Measurements from ENCODE around the gene RPA1.
"Not testable (repeated sequence)": the region's sequence is repeated elsewhere in the genome, so short reads cannot be mapped to it uniquely, and the experiment has no call there.

Gene RPA1

DNA sequence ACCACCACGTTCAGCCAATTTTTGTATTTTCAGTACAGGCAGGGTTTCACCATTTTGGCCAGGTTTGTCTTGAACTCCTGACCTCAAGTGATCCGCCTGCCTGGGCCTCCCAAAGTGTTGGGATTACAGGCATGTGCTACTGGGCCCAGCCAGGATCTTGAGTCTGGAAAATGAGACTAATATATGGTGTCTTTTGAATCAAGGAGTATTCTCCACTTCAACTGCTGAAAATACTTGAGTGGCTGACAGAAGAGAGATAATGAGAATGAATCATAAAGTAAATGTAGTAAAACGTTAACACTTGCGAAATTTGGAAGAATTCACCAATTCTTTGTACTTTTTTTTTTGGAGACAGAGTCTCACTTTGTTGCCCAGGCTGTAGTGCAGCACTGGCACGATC, 16.7 kb upstream of the RPA1 start:
- no peak for DNase-seq (ENCODE audit: low read depth)

DNA sequence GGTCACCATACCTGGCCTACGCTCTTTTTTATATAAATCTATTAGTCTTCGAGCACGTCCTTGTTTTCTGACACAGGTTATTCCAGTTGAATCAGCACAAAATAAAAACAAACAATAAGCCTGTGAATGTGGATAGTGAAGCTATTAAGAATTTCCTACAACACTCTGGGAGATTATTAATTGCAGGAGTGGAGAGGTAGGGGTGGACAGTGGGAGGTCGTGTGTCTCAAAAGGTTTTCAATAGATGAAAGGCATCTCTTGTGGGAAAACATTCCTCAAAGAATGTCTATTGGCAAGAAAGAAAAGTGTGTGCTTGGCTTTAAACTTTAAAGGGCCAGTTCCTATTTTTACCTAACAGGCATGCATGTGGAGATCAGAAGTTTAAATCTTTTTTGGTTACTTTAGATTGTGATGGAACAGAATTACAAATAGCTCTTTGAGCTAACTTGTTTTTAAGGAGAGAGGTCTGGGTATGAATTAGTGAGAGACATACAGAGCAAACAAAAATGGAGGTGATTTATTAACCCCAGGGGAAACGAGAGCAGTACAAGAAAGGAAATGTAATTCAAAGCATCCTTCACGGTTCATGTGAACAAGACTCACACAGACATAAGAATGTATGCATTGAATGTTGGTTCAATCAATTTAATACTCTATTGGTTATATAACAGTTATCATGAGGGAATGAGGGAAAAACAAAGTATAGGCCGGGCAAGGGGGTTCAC, 9.1 kb upstream of the RPA1 start:
- DNase-seq (ENCODE audit: low read depth), result no peak

DNA sequence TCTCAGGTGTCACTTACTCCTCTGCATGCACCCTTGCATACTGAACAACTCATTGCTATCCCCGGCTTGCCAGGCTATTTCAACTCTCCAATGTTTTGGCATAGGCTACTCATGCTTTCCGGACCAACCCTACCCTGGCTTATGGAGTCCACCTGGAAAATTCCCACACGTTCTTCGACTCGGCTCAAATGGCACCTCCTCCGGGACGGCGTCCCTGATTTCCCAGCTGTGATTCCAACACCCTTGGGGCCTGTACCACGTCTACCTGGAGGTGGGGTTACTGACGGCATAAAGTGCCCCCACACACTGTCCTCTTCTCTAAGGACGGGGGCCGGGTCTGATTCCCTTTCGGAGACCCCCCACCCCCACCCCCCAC, 601 bp upstream of the RPA1 start:
- no peak for DNase-seq (ENCODE audit: low read depth)

DNA sequence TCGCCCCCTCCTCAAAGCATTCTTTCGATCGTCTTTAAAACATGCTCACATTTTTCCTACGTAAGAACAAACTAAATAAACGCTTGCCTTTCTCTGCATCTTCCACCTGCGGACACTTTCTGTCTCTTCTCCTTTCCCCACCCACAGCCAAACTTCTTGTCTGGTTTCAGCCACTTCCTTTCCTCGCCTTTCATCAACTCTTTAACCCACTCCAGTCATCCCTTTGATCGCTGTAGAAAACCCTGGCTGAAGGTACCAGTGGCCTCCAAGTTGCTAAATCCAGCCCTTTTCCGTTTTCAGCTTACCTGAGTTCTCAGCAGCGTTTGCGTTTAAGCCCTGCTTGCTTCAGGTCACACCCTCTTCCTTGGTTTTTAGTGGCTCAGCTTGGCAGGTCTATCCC, 483 bp downstream of the RPA1 start:
- DNase-seq (ENCODE audit: low read depth), result no peak

DNA sequence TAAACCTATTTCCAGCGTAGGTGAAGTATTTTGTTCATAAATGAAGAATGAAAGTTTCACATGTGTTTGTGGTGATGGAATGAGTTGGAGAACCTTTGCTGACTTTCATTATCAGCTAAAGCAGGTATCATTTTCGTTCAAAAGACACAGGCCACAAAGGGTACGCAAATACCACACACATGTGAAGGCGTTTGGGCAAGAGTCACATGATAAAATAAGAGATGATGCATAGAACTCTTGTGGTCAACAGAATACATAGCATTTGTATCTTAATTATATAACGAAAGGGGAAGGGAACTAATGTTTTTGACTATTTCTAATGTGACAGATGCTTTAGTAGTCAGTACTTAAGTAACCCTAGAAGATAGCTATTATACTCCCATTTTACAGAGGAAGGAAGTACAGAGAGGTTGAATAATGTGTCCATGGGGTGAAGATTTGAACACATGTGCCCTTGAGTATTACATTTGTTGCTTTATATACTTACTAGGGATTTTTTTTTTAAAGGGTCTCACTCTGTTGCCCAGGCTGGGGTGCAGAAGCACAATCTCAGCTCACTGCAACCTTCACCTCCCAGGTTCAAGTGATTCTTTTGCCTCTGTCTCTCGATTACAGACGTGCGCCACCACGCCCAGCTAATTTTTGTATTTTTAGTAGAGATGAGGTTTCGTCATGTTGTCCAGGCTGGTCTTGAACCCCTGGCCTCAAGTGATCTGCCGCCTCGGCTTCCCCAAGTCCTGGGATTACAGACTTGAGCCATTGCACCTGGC, 4.8 kb downstream of the RPA1 start:
- no peak for DNase-seq (ENCODE audit: low read depth)

DNA sequence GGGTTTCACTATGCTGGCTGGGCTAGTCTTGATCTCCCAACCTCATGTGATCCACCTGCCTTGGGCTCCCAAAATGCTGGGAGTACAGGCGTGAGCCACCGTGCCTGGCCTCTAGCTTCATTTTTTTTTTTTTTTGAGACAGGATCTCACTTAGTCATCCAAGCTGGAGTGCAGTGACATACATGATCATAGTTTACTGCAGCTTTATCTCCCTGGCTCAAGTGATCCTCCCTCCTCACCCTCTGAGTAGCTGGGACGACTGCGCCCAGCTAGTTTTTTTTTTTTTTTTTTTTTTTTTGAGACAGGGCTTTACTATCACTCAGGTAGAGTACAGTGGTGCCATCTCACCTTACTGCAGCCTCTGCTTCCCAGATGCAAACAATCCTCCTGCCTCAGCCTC, 9.7 kb downstream of the RPA1 start:
- DNase-seq (ENCODE audit: low read depth), result no peak

DNA sequence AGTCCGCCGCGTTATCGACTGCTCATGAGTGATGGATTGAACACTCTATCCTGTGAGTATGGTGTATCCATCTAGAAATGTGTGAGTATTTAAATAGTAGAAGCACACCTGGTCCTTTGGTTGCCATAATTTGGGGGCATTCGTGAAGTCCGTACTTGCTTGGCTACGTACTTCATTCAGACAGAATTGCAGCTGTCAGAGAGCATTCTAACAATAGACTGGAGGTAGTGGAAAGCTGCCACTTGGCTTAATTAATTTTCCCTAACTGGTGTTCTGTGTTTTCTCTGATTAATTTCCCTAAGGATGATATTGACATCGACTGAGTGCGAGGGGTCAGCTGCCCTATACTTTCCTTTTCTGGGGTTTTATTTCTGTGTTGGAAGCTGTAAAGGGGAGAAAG, 14.1 kb downstream of the RPA1 start:
- no peak for DNase-seq (ENCODE audit: low read depth)

DNA sequence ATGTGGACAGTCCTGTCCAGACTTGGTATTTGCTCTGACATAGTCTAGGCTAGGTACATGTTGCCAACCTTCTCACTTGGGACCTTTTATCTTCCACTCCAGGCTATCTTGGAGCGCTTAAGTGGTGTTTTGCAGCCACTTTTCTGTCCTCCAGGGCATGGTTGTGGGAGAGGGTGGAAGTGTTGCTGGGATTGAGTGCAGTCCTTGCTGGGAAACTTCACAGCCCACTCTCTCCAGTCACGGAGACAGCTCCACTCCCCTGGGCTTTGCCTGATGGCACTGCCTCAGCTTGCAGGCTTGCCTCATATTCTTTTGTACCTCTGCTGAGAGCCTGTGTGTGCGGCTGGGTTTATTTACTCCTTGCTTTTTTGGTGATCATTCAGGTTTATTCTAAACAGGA, 17.4 kb downstream of the RPA1 start:
- no peak for DNase-seq (ENCODE audit: low read depth)

DNA sequence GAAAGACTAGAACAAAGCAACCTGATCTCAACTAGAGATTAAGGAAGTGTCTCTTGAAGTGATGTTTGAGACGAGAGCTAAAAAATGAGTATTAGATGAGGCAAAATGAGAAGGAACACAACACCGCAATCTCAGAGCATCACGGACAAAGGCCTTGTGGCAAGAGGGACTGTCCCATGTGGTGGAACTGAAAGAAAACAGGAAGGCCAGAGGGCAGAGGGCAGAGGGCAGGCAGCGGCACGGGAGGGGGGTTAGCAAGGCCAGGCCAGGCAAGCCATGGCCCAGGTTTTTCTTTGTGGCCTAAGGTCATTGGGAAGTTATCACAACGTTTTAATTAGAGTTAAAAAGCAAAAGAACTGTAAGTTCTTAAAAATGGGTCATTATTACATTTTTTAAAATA, 22.5 kb downstream of the RPA1 start:
- DNase-seq (ENCODE audit: low read depth), result no peak

DNA sequence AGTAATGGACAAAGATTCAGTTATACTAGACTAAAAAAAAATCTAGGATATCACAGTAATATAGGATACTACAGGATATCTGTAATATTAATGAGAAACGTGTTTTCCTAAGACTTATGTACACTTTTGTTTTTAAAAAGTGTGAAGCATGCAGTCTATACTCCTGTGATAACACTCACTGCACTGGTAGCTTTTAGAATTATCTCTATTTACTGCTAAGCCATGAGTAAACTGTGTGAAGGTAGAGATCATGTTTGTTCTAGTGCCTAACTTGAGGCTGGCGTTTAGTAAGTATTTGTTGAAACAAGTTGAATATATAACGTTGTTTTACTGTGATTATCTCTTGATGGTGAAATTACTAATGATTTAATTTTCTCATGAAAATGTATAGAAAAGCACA, 23.9 kb downstream of the RPA1 start:
- DNase-seq (ENCODE audit: low read depth), result no peak

DNA sequence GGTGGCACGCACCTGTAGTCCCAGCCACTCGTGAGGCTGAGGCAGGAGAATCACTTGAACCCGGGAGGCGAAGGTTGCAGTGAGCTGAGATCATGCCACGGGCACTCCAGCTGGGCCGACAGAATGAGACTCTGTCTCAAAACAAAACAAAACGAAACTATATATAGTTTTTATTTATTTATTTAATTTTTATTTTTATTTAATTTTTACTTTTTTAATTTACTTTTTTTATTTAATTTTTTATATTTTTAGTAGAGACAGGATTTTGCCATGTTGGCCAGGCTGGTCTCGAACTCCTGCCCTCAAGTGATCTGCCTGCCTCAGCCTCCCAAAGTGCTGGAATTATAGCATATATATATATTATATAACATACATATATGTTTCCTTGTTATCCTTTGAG, 26.7 kb downstream of the RPA1 start:
- DNase-seq (ENCODE audit: low read depth), result not testable (repeated sequence)

DNA sequence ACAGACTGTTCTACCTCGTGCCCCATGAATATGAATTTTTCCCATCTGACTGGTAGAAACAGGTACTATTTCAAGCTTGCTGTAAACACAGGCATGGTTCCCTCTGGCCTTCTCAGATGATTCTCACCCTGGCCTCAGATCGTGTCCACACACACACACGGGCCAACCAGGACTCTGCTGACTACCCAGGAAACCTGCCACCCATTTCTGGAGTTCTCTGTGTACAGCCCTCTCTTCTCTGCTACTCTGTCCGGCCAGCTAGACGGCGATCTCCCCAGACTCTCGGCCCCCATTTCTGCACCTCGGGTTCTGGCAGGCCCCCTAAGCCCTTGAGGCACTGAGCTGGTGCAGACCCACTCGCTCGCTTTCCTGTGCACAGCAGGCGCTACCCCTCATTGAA, 31.2 kb downstream of the RPA1 start:
- DNase-seq (ENCODE audit: low read depth), result no peak

DNA sequence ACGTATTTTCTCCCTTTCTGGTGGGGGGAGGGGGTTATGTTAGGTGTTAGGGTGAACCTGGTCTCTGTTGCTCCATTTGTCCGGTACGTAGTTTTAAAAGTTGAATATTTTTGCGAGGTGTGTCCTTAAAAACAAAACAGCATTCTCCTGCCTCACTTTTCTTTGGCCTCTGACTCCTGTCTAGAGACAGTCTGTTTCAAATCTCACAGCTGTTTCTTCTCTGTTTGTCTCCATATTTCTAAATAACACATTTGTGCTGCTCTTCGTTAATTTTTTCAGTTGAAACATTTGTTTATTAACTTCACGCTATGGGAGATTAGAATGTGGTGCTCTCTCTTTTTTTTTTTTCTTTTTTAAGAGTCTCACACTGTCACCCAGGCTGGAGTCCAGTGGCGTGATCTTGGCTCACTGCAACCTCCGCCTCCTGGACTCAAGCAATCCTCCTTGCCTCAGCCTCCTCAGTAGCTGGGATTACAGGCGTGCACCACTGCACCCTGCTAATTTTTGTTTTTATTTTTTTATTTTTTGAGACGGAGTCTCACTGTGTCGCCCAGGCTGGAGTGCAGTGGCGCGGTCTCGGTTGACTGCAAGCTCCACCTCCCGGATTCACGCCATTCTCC, 31.7 kb downstream of the RPA1 start:
- DNase-seq (ENCODE audit: low read depth), result no peak

DNA sequence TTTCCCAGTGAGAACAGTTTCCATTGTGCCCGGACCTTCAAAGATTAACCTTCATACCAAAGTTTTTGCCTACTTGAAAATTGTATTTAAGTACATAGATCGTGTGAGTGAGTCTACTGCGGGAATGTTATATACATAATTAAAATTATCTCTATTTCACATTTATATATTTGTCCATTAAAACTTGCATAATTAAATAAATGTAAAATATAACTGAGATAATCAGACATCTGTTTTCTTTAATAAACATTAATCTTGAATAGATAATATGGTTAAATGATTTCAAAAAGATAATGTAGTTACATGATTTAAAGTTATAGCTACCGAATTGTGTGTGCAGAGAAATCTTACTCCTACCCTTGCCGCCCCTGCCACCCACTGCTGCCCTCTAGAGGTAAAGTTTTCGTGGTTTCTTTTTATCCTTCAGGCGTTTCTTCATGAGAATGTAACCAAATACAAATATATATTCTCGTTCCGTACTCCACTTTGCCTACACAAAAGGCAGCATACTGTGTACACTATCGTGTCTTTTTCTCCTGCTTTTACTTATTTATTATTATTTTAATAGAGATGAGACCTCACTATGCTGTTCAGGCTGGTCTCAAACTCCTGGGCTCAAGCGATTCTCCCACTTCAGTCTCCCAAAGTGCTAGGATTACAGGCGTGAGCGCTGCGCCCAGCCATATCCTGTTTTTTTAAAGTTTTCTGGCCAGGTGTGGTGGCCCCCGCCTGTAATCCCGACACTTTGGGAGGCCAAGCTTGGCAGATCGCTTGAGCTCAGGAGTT, 35.6 kb downstream of the RPA1 start:
- peak; percentile 26 for DNase-seq (ENCODE audit: low read depth)

DNA sequence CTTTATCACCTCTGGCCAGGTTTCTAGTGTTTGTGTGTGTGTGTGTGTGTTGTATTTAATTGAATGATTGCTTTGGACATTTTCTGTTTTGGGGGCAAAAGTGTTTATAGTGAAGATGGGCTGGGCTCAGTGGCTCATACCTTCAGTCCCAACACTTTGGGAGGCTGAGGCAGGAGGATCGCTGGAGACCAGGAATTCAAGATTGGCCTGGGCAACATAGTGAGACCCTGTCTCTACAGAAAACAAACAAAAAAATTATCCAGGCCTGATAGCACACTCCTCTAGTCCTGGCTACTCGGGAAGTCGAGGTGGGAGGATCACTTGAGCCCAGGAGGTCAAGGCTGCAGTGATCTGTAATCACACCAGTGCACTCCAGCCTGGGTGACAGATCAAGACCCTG, 37.5 kb downstream of the RPA1 start:
- DNase-seq (ENCODE audit: low read depth), result no peak

DNA sequence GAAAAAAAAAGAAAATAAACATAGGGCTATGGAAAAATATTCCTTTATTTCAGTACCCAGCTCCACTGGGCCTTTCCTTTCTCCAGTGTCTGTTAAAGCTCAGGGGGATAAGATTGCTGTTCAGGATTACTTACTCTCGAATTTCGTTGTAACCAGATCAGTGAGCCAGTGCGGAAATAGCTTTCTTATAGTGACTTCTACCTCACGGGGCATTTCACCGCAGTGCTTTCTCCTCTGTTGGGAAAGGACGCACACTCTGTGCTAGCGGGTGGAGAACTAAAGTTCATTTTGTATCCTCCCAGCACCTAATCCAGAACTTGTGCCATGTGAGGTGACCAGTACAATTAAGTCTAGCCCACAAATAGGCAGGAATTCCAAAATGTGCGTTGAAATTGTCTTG, 38.3 kb downstream of the RPA1 start:
- DNase-seq (ENCODE audit: low read depth), result no peak

DNA sequence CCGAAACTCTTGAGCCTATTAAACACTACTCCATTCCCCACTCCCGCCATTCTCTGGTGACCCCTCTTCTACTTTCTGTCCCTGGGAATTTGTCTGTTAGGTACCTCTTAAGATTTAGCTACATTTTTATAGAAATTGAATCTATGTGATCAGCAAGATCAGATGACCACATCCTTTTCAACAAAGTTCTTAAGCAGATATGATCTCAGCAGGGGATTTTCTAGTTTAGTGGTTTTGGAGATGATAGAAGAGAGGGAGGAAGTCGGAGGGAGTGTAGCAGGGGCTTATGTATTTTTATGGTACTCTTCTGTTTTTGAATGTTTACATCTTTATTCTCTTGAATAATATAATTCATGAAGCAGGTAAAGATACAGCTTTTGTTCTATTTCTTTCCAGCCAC, 40.8 kb downstream of the RPA1 start:
- DNase-seq (ENCODE audit: low read depth), result no peak

DNA sequence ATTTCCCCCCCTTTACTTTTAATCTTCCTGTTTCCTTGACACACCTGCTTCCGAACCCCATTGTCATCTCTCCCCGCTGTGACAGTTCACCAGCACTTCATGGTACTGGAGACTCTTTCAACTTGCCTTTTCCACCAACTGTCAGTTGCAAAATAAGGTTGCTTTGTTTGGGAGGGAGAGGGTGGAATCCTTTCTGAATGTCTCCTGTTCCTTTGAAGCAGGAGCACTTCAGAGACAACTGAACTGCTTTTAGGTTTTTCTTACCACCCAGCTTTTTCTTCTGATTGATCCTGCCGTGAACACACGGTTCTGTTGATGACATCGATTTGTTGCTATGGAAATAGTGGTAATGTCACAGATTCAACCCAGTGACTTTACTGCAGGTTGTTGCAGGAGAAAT, 42.0 kb downstream of the RPA1 start:
- no peak for DNase-seq (ENCODE audit: low read depth)

DNA sequence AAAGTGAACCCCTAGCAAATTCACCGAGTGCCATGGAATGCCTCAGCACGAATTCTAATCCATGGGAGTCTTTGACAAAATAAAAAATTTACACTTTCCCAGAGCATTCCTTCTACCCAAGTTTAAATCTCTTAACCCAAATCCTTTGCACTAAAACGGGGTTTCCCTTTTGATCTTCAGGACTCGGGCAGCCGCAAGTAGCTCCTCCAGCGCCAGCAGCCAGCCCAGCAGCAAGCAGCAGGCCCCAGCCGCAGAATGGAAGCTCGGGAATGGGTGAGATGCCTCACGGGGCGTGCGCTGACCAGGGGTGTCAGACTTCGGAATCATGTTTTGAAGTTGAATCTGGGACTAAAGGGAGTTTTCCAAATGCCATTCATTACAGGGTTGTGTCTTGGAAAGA, 42.4 kb downstream of the RPA1 start:
- DNase-seq (ENCODE audit: low read depth), result no peak

DNA sequence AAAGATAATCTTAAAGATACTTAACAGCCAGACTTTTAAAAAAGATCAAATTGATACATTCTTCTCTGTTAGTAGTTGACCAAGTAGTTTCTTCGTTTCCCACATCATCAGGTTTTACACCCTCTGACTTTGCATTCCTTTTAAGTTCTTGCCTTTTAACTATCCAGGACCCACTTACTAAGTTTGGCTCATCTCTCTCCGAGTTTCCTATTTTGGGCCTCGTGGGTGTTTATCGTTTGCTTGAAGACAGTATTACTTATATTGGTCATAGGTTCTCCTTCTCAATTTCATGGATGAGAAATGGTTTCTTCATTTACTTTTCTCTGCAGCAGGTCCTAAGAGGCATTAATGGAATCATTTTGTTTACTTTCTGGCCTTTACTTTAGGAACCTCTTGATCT, 43.2 kb downstream of the RPA1 start:
- DNase-seq (ENCODE audit: low read depth), result no peak

DNA sequence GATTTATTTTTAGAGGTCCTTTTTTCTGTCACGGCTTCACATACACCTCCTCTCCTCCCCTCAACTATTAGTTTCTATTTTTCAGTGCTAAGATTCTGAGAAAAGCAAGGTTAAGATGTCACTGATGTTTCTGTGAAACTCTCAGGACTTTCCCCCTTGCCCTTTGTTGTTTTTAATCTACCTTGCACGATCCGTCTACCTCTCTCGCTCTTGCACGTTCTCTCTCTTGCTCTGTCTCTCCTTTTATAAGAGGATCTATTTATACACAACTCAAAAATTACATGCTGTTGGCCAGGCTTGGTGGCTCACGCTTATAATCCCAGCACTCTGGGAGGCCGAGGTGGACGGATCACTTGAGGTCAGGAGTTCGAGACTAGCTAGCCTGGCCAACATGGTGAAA, 43.6 kb downstream of the RPA1 start:
- DNase-seq (ENCODE audit: low read depth), result no peak

DNA sequence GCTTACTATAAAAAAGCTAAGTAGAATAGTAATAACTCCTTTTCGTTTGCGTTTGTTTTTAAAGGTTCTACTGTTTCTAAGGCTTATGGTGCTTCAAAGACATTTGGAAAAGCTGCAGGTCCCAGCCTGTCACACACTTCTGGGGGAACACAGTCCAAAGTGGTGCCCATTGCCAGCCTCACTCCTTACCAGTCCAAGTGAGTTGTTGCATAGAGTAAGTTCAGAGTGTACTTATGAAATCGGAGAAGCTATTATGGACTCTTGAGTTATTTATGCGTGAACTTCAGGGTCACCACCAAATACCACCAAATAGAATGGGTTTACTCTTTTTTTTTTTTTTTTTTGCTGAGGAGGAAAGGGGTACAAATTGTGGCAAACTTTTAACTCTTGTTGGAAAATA, 45.8 kb downstream of the RPA1 start:
- DNase-seq (ENCODE audit: low read depth), result no peak
